Fibroblast of upper back skin (primary cell): ENCODE results near the gene KIAA1328.
"Not testable (repeated sequence)": the region's sequence is repeated elsewhere in the genome, so short reads cannot be mapped to it uniquely, and the experiment has no call there.

ENCODE experiments used
- DNase-seq: peaks from one replicate; pipeline ENCODE4 v3.0.0-alpha.2; 2013

The KIAA1328 gene

GRCh38 chr18:36888778-36889177 is 59.9 kb downstream of the KIAA1328 start:
- DNase-seq, result no peak

GRCh38 chr18:36889321-36889720 is 60.4 kb downstream of the KIAA1328 start:
- DNase-seq, result no peak

GRCh38 chr18:36889742-36890141 is 60.8 kb downstream of the KIAA1328 start:
- DNase-seq, result no peak

- DNase-seq, result no peak
These were observed 61.7 kb downstream of the KIAA1328 start for GRCh38 chr18:36890598-36890997.

- no peak for DNase-seq
These were observed 64.3 kb downstream of the KIAA1328 start for GRCh38 chr18:36893227-36893626.

GRCh38 chr18:36895606-36896005 is 66.7 kb downstream of the KIAA1328 start:
- no peak for DNase-seq

GRCh38 chr18:36897253-36897652 is 68.3 kb downstream of the KIAA1328 start:
- no peak for DNase-seq

- DNase-seq, result peak; percentile 12
These were observed 70.4 kb downstream of the KIAA1328 start for GRCh38 chr18:36899289-36899688.

- no peak for DNase-seq
These were observed 71.5 kb downstream of the KIAA1328 start for GRCh38 chr18:36900466-36900865.

GRCh38 chr18:36901277-36901701 is 72.4 kb downstream of the KIAA1328 start:
- DNase-seq, result peak; percentile 7

GRCh38 chr18:36903215-36903928 is 74.4 kb downstream of the KIAA1328 start:
- peak; percentile 19 for DNase-seq

- DNase-seq, result no peak
These were observed 76.6 kb downstream of the KIAA1328 start for GRCh38 chr18:36905571-36905970.

GRCh38 chr18:36909282-36909681 is 80.4 kb downstream of the KIAA1328 start:
- not testable (repeated sequence) for DNase-seq

- no peak for DNase-seq
These were observed 84.0 kb downstream of the KIAA1328 start for GRCh38 chr18:36912887-36913286.

- DNase-seq, result no peak
These were observed 89.0 kb downstream of the KIAA1328 start for GRCh38 chr18:36917907-36918306.

GRCh38 chr18:36929601-36930000 is 100.7 kb downstream of the KIAA1328 start:
- DNase-seq, result no peak

GRCh38 chr18:36931106-36931505 is 102.2 kb downstream of the KIAA1328 start:
- no peak for DNase-seq

GRCh38 chr18:36933552-36933951 is 104.6 kb downstream of the KIAA1328 start:
- DNase-seq, result no peak

GRCh38 chr18:36934884-36935283 is 106.0 kb downstream of the KIAA1328 start:
- peak; percentile 65 for DNase-seq

GRCh38 chr18:36942264-36942663 is 113.3 kb downstream of the KIAA1328 start:
- peak; percentile 32 for DNase-seq

GRCh38 chr18:36947820-36948348 is 119.0 kb downstream of the KIAA1328 start:
- no peak for DNase-seq

GRCh38 chr18:36950282-36950681 is 121.4 kb downstream of the KIAA1328 start:
- no peak for DNase-seq

- DNase-seq, result no peak
These were observed 122.0 kb downstream of the KIAA1328 start for GRCh38 chr18:36950960-36951359.

GRCh38 chr18:36953047-36953446 is 124.1 kb downstream of the KIAA1328 start:
- DNase-seq, result no peak

- no peak for DNase-seq
These were observed 131.1 kb downstream of the KIAA1328 start for GRCh38 chr18:36960038-36960437.
